ENCODE data around the gene CYTH1. TPM values are rescaled to one million over a fixed set of nuclear protein-coding genes. Genes with fewer than 3 reads are reported as not detected.

The CYTH1 gene
- total RNA-seq, 4 donors from 2014 or later, result 103 to 156 (median 142) TPM

DNA sequence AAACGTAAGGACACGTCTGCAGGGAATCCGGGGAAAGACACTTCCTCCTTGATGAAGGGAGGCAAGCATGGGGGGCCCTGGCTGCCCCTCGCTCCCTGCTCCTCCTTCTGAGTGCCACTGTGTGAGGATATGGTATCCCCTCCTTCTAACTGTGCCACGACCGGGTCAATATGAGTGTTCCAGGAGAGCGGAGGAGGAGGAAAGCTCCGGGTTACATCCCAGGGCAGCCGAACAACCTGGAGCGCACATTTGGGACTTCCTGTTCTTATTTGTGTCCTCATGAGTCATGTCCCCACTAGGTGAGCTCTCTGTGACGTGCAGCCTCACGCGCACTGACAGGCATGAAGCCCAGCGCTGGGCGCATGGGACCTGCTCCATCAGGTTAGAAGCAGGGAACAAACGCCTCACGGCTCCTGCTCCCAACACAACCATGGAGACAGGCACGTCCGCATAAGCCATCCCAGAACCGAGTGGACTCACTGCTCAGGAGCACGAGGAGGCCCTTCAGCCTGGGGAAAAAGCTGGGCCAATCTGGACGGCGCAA lies 112.0 kb downstream of the CYTH1 start:
- intact Hi-C loops (cut with DNase I; ENCODE audit: low total_unique reads), result no loop called here
- DNase-seq, result no peak
- WGBS, 2 donors (ENCODE audit: low coverage in 1 of 2), result 77 to 92% methylated on average over 5 to 23 of the region's 23 CpGs
- TF ChIP-seq CTCF (IDR thresholded peaks at IDR 0.05), result no peak
- no peak for TF ChIP-seq POLR2A (IDR thresholded peaks at IDR 0.05)
- no peak for TF ChIP-seq POLR2AphosphoS5 (IDR thresholded peaks at IDR 0.05)
- no peak for TF ChIP-seq EP300 (IDR thresholded peaks at IDR 0.05; ENCODE audit: low read depth)
- Histone ChIP-seq H3K9me3 (no peaks in the 10 kb centered on the region), H3K36me3 (peaks cover 0 to 8% (median 4%) of the 10 kb centered on the region in 4 donors), H3K4me1 (peaks cover 0 to 12% (median 1%) of the 10 kb centered on the region in 4 donors), H3K27me3 (no peaks in the 10 kb centered on the region), H3K27ac (no peak overlapping the region), H3K4me3 (no peak overlapping the region)
- in situ Hi-C loops (cut with MboI; ENCODE audit: low pct_ligation_motif_present in 1 of 4, low pct_unique_long_range_greater_than_20kb in 1 of 4, low sequenced_read_pairs in 3 of 4), result no loop called here

DNA sequence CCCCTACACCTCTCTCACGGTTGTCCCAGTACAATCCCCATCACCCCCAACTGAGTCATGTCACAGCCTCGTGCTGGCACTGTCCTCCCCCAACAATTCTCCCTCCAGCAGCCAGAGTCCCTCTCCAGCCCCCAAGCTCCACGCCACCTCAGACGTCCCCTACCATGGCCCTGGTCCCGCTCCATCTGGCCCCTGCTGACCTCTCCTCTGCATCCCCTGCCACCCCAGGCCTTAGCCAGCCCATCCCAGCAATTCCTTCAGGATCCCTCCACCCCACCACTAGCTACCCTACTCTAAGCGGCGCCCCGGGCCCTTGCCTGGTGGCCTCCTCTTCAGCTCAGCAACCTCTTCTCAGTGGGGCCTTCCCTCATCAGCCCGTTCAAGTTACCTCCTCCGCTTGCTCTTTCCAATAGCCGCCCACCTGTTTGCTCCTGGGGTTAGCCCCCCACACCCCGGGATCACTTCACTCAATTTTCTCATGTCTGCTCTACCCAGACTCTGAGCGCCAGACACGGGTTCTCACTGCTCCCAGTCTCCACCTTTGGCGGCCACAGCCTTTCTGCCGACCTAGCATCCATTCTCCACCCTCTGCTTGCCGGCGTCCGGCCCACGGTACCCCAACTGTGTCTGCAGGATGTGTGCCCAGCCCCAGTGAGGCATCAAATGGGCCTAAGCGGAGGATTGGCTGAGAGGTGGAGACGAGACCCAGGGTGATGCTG lies 112.7 kb downstream of the CYTH1 start:
- Histone ChIP-seq H3K4me1 (peaks cover 0 to 12% (median 1%) of the 10 kb centered on the region in 4 donors), H3K27me3 (no peaks in the 10 kb centered on the region), H3K36me3 (peaks cover 0 to 8% (median 2%) of the 10 kb centered on the region in 4 donors), H3K27ac (no peak overlapping the region), H3K4me3 (no peak overlapping the region), H3K9me3 (no peaks in the 10 kb centered on the region)
- 70 to 93% methylated on average over 5 to 22 of the region's 22 CpGs for WGBS, 2 donors (ENCODE audit: low coverage in 1 of 2)
- DNase-seq, result no peak
- intact Hi-C loops (cut with DNase I; ENCODE audit: low total_unique reads), result no loop called here
- no peak for TF ChIP-seq CTCF (IDR thresholded peaks at IDR 0.05)
- no peak for TF ChIP-seq POLR2AphosphoS5 (IDR thresholded peaks at IDR 0.05)
- no peak for TF ChIP-seq EP300 (IDR thresholded peaks at IDR 0.05; ENCODE audit: low read depth)
- no peak for TF ChIP-seq POLR2A (IDR thresholded peaks at IDR 0.05)
- in situ Hi-C loops (cut with MboI; ENCODE audit: low pct_ligation_motif_present in 1 of 4, low pct_unique_long_range_greater_than_20kb in 1 of 4, low sequenced_read_pairs in 3 of 4), result no loop called here

DNA sequence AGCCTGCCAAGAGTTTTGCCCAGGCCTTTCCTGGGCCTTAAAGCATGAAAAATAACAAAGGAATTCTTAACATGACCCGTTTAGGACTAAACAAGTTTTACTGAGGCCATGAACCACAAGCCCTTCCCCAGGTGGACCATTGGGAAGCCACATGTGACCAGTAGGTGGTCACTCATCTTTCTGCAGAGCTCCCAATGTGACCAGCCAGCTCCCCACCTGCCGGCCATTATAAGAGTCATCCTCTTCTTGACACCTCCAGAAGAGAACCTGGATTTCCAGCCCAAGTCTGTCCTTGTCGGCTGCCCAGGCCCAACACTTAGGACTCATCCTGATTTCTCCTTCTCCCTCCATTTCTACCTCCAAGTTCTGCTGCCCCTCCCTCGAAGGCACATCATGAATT lies 113.2 kb downstream of the CYTH1 start:
- in situ Hi-C loops (cut with MboI; ENCODE audit: low pct_ligation_motif_present in 1 of 4, low pct_unique_long_range_greater_than_20kb in 1 of 4, low sequenced_read_pairs in 3 of 4) (no loop called here), intact Hi-C loops (cut with DNase I; ENCODE audit: low total_unique reads) (no loop called here)
- Histone ChIP-seq H3K4me3 (no peak overlapping the region), H3K4me1 (peaks cover 0 to 12% (median 1%) of the 10 kb centered on the region in 4 donors), H3K36me3 (peaks cover 0 to 6% (median 0%) of the 10 kb centered on the region in 4 donors), H3K27ac (no peak overlapping the region), H3K27me3 (no peaks in the 10 kb centered on the region), H3K9me3 (no peaks in the 10 kb centered on the region)
- TF ChIP-seq CTCF (IDR thresholded peaks at IDR 0.05) (no peak), POLR2AphosphoS5 (IDR thresholded peaks at IDR 0.05) (no peak), POLR2A (IDR thresholded peaks at IDR 0.05) (no peak), EP300 (IDR thresholded peaks at IDR 0.05; ENCODE audit: low read depth) (no peak)
- 83 to 90% methylated on average over 3 to 4 of the region's 4 CpGs for WGBS, 2 donors (ENCODE audit: low coverage in 1 of 2)
- no peak for DNase-seq

DNA sequence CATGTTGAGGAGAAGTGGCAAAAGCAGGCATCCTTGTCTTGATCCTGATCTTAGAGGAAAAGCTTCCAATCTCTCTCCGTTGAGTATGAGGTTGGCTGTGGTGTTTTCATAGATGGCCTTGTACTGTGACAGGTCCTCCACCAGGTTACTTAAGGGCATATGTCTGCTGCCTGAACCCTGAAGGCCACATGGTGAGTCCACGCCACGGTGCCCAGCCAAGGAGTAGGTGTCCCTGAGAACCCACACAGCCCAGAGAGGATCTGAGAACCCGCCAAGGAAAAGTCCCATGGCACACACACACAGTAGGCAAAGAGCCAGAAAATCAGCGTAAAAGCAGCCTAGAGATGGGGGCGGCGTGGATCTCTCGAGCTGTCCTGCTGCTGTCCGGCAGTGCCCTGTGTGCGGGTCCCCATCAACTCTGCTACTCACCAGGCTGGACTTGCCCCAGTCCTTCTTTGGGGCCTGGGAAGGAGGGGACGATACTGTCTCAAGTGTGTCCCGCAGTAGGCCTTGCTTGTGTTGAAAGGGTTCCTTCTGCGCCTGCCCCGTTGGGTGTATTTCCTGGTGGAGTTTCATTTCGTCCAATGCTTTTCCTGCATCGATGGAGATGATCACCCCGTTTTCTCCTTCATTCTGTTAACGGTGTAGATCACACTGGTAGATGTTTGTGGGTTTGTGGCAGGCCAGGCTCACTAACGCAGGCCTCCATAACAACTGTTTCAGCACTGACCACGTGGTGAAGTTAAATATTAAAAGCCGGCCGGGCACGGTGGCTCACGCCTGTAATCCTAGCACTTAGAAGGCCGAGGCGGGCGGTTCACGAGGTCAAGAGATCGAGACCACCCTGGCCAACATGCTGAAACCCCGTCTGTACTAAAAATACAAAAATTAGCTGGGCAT lies 114.1 kb downstream of the CYTH1 start:
- 92% methylated on average over 29 of the region's 30 CpGs; no CpG with 5 or more reads in 1 of the 2 donors for whole genome bisulfite sequencing, 2 donors (ENCODE audit: low coverage in 1 of 2)
- Histone ChIP-seq H3K27me3 (no peaks in the 10 kb centered on the region), H3K4me1 (peaks cover 0 to 12% (median 1%) of the 10 kb centered on the region in 4 donors), H3K9me3 (no peaks in the 10 kb centered on the region), H3K36me3 (no peaks in the 10 kb centered on the region), H3K27ac (no peak overlapping the region), H3K4me3 (no peak overlapping the region)
- TF ChIP-seq EP300 (IDR thresholded peaks at IDR 0.05; ENCODE audit: low read depth) (no peak), POLR2AphosphoS5 (IDR thresholded peaks at IDR 0.05) (no peak), CTCF (IDR thresholded peaks at IDR 0.05) (no peak), POLR2A (IDR thresholded peaks at IDR 0.05) (no peak)
- no peak for DNase-seq
- intact Hi-C loops (cut with DNase I; ENCODE audit: low total_unique reads), result no loop called here
- in situ Hi-C loops (cut with MboI; ENCODE audit: low pct_ligation_motif_present in 1 of 4, low pct_unique_long_range_greater_than_20kb in 1 of 4, low sequenced_read_pairs in 3 of 4), result no loop called here
